GM18498 (cell line): ENCODE measurements around the gene HSP90AB1.

ENCODE experiments used
- ATAC-seq: cut with Tn5 transposase; IDR thresholded peaks from one replicate; pipeline ENCODE4 v1.9.1; 2021; ENCODE audit warnings: mild to moderate bottlenecking, moderate library complexity; ENCODE audit not compliant: unreplicated experiment

HSP90AB1 gene

DNA sequence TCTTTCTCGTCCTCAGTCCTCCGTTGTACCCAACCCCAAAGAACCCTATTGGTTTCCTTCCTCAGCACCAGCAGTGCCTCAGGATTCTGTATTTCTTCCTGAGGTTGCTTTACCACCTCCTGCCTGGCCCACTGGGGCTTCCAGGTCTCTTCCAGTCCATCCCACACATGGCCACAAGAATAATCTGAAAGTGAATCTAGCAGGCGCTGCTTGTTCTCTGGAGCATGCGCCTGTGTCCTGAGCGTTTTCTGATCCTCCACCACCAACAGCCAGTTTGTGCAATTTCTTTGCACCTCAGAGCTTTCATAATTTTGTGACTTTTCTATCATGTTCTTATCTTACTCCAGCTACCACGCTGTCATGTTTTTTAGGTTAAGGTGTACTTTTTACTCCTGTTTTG, 11.6 kb upstream of the HSP90AB1 start:
- ATAC-seq, result no peak

DNA sequence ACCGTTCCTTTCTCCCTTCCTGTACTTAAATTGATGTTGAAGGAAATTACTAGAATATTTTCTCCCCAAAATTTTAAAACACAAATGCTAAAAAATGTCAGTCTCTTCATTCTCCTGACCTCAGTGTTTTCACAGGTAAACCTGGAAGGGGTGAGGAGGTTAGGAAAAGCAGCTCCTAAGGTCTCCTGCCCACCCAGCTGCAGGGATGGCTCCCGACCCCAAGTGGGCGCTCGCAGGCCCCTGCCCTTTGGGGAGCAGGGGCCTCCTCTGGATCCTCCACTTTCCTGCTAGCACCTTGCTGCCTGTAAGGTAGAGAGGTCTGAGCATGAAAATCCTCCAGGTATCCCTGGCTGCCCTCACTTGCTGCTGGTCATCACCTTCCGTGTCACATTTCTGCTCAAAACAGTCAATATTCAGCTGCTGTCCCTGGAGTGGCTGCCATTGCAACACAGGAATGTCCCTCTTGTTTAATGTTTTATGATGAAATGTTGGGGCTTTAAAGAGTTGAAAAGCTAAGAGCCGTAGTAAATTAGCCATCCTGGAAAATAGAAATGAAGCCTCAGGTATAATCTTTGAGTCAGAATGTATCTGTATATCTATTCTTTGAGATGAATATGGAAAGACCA, 10.9 kb upstream of the HSP90AB1 start:
- no peak for ATAC-seq

DNA sequence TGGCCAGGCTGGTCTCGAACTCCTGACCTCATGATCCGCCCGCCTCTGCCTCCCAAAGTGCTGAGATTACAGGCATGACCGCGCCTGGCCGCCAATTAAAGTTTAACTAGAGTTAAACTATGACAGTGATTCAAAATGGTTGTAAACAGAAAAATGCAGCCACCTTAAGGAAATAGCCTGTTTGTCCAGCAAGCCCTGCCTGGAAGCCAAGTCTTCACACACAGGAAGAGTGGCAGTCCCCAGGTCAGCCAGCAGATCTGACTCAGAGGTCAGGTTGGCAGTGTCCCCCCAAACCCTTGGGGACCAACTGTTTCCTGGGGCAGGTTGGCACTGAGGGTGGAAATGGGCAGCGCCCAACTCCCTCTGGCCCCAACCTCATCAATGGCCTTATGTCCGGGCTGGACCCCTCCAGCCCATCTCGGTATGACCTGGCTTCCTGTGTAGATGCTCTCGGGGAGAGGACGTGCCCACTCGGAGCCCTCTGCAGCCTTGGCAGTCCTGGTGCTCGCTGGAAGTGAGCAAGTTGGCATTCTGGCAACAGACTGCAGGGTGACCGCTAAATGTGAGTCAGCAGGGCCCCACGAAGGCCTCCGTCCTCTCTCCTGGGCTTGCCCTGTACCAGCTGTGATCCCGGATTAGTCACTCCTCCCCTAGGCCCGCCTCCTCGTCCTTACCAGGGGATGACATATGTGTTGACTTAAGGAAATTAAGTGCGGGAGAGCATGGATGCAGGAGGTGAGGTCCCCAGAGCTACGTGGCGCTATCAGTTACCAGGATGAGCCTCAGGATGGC, 9.7 kb upstream of the HSP90AB1 start:
- ATAC-seq, result peak; percentile 70

DNA sequence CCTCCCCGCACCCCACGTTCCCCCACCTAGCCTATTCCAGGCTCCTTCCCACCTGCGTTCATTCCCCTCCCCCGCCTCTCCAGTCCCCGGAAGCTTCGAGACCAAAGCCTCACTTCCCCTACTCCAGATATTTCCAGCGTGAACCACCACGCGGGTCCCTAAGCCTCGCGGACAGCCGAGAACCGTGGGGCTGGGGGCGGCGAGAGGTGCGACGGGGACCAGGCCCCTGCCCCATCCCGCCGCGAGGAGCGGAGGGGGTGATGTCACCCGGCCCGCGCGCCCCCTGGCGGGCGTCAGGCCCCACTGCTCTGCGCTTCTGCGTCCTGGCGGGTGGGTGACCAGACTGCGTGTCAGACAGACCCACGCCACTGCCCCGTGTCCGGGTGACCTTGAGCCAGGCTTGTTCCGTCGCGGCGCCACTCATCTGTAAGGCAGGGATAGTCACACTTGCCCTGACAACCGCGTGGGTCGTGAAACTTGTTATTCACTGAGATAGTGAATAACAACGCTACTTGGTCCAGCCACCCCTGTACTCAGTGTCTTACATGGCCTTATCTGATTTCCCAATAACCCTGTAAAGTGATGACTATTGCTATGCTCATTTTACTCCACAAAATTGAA, 9.0 kb upstream of the HSP90AB1 start:
- peak; percentile 81 for ATAC-seq

DNA sequence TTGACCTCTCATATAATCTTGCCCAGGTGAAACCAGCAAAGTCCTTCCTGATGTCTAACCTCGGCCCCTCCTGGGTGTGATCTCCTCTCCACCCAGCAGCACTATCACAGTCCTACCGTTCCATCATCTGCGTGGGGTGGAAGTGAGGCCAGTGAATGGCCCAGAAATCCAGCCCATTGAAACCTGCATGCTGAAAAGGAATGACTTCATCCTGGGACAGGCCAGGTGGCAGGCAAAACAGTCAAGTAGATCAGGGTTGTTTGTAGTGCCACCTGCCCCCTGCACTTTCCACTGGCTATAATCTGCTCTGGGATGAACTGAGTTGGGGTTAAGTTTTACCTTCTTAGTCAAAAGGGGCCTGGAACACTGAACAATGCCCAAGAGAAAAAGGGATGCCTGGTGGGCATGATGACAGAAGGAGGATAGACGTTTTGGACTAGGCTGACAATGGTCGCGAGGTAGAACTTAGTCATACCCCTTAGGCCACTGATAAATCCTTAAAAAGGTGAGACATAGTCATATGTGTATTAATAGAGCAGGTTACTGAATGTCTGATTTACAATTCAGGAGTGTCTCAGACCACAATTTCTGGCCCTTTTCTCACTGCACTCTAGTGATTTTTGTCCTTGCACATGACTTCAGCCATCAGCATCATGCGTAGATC, 8.1 kb upstream of the HSP90AB1 start:
- ATAC-seq, result no peak

DNA sequence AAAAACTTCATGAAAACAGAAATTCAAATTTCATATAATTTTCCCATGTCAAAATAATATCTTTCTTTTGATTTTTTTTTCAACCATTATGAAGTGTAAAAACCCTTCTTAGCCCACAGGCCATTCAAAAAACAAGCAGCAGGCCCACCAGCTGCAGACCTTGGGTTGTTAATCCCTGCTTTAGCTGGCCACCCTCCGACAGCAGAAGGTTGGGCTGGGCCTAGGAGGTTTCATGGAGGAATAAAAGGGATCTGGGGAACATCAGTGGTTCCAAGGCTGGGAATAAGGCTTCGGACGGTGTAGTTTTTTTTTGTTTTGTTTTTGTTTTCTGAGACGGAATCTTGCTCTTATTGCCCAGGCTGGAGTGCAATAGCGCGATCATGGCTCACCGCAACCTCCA, 3.6 kb upstream of the HSP90AB1 start:
- no peak for ATAC-seq

DNA sequence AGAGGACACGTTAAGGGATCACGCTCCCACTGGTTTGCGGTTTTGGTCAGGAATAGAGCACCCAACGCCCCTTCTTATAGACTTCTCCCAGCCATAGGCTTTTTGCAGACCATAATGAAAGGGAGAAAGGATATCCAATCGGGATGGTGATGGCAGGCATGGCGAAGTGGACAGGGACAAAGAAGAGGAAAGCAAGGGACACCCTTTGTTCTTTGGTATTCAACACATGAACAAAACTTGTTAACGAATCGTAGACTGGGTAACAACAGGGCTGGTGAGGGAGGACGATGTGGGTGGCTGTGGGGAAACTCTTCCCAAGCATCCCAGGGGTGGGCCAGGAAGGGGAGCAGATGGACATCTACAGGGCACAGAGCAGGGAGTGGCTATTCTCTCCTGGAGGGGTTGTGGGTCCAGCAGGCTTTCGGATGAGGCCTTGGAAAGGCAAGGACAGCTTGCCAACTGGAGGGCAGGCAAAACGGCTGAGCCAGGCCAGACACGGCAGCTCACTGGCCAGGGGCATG, 1.4 kb upstream of the HSP90AB1 start:
- ATAC-seq, result no peak

DNA sequence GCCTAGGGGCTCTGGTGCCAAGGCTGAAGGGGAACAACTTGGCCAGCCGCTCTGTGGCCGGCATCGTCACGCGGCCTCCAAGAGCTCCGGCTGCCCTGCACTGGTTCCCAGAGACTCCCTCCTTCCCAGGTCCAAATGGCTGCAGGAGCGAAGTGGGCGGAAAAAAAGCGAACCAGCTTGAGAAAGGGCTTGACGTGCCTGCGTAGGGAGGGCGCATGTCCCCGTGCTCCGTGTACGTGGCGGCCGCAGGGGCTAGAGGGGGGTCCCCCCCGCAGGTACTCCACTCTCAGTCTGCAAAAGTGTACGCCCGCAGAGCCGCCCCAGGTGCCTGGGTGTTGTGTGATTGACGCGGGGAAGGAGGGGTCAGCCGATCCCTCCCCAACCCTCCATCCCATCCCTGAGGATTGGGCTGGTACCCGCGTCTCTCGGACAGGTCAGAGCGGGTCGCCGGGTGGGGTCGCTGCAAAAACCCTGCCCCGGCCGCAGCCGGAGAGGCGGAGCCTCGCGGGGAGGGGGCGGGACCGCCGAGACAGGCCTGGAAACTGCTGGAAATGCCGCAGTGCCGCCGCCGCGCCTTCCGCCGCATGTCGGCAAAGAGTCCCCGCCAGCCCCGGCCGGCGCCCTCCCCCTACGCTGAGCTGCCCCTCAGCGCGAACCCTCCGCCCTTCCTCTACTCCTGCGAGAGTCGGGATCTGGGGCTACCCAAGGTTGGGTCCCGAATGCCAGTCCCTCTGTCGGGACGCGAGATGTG, 814 bp upstream of the HSP90AB1 start:
- ATAC-seq, result peak; percentile 53

DNA sequence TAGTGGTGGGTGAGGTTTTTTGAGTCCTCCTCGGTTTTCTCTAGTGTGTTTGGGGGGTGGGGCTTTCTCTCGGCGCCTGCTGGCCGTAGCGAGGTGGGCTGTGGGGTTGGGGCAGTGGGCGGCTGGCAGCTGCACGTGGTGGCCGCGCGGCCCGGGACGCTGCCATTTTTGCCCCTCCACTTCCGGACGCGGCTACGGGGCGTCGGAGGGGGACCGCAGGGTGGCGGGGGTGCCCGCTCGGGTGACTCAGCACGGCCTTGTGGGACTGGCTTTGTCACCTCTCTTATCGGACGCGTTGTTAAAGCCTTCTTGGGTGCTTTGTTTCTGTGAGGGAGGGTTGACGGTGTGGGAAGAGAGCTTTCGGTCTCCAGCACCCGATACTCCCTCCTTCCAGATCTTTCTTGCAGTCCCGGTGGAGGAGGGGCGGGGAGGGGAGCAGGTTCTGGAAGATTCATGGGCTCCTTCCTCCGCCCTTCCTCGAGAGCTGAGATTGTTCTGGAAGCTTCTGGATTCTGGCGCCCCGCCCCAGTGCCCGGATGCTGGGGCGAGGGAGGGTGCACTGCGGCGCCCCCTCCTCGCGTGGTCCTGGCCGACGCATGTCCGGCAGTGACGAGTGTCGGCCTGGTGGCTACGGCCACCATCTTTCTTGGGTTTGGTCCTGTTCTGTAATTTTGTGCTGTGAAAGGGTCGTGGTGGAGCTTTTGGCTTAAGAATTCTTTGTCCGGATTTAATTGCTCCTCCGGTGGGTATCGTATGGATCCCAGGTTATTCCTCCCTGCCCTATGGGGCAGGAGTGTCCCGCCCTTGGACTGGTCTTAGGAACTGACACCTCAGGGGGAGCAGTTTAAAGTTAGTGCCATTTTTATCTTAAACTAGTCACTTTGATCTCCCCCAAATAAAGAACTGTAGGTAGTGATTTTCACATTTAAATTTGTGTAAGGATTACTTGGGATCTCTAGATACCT, 719 bp downstream of the HSP90AB1 start:
- peak; percentile 39 for ATAC-seq

DNA sequence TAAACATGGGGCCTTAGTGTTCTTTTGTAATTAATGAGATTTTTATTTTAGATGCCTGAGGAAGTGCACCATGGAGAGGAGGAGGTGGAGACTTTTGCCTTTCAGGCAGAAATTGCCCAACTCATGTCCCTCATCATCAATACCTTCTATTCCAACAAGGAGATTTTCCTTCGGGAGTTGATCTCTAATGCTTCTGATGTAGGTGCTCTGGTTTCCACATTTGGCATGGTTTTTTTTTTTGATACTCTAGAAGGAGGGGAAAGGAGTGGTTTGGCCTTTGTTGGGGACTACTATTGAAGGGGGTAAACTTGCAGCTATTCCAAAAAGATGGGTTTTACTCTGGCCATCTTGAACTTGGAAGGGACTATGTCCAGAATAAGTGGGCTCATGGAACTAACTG, 1.7 kb downstream of the HSP90AB1 start:
- ATAC-seq, result no peak

DNA sequence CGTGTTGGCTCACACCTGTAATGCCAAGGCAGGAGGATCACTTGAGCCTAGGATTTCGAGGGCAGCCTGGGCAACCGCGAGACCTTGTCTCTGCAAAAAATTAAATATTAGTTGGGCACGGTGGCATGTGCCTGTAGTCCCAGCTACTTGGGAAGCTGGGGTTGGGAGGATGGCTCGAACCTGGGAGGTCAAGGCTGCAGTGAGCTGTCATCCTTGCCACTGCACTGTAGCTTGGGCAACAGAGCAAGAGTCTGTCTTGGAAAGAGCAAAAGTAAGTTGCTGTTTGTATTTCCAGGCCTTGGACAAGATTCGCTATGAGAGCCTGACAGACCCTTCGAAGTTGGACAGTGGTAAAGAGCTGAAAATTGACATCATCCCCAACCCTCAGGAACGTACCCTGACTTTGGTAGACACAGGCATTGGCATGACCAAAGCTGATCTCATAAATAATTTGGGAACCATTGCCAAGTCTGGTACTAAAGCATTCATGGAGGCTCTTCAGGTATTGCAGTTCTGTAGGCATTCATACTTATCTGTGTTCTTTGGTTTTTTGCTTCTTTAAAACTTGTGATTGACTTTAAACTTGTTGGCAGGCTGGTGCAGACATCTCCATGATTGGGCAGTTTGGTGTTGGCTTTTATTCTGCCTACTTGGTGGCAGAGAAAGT, 2.3 kb downstream of the HSP90AB1 start:
- ATAC-seq, result no peak

DNA sequence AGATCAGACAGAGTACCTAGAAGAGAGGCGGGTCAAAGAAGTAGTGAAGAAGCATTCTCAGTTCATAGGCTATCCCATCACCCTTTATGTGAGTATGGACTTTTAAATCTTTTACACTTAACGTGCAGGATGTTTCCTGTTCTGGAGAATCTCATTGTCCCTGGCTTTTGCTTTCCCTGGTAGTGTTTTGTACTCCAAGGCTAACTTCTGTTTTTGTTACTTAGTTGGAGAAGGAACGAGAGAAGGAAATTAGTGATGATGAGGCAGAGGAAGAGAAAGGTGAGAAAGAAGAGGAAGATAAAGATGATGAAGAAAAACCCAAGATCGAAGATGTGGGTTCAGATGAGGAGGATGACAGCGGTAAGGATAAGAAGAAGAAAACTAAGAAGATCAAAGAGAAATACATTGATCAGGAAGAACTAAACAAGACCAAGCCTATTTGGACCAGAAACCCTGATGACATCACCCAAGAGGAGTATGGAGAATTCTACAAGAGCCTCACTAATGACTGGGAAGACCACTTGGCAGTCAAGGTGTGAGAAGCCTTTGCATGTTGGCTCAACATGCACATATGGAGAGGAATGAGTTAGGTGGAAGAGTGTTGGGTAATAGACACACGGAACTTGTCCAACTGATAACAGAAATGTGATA, 3.3 kb downstream of the HSP90AB1 start:
- no peak for ATAC-seq

DNA sequence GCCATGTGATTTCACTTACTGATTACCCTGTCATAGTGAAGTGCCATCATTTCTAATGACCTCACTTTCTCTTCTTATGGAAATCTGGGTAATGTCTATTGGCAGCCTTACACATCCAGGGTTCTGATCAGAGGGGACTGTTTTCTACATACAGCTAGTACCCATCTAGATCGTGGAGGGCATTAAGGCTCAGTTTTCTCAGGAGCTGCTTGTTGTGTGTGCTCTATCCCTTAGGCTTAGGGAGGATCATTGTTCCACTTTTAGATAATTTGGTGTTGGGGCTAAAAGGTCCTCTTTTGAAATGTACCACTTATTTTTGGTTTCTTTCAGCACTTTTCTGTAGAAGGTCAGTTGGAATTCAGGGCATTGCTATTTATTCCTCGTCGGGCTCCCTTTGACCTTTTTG, 3.8 kb downstream of the HSP90AB1 start:
- ATAC-seq, result no peak

DNA sequence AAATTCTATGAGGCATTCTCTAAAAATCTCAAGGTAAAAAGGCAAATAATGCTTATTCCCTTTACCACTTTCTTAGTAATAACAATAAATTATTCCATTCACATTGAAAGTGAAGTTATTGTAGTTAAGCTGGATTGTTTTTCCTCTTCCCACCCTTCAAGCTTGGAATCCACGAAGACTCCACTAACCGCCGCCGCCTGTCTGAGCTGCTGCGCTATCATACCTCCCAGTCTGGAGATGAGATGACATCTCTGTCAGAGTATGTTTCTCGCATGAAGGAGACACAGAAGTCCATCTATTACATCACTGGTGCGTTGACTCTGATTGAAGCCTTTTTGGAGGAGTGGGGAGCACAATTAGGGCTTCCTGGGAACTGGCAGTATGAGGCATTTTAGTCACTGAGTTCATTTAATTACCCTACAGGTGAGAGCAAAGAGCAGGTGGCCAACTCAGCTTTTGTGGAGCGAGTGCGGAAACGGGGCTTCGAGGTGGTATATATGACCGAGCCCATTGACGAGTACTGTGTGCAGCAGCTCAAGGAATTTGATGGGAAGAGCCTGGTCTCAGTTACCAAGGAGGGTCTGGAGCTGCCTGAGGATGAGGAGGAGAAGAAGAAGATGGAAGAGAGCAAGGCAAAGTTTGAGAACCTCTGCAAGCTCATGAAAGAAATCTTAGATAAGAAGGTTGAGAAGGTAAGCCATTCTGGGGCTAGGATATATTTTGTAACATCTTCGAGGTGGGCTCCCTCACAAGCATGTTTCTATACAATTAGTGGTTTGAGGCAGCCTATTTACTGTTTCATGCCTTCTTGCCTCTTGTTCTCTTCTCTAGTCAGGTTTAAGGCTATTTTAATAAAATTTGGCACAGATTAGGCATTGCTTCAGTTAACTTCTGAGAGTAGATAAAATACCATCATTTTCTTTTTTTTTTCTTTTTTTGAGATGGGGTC, 4.9 kb downstream of the HSP90AB1 start:
- no peak for ATAC-seq

DNA sequence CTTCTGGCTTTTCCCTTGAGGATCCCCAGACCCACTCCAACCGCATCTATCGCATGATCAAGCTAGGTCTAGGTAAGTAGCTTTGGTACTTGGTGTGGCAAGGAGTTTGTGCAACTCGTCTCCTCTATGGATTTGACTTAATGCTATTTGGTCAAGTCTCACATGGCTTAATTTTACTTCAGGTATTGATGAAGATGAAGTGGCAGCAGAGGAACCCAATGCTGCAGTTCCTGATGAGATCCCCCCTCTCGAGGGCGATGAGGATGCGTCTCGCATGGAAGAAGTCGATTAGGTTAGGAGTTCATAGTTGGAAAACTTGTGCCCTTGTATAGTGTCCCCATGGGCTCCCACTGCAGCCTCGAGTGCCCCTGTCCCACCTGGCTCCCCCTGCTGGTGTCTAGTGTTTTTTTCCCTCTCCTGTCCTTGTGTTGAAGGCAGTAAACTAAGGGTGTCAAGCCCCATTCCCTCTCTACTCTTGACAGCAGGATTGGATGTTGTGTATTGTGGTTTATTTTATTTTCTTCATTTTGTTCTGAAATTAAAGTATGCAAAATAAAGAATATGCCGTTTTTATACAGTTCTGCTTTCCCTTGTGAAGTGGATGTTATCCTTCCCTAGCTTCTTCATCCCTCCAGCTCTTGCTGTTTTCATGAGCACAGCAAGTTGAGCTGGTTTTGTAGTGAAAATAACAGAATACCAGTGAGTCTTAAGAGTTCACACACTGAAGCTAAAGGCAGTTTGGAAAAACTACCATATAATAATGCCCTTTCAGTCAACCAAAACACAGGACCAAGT, 6.6 kb downstream of the HSP90AB1 start:
- ATAC-seq, result no peak
